NB4 (cell line): Measurements from ENCODE around the gene CCSER1.
"Not testable (repeated sequence)": the region's sequence is repeated elsewhere in the genome, so short reads cannot be mapped to it uniquely, and the experiment has no call there.

Experiments
- CTCF ChIP-seq: IDR thresholded peaks from one replicate; pipeline ENCODE4 v1.5.1; 2012; ENCODE audit warnings: low read depth, low read length
- MAX ChIP-seq: IDR thresholded peaks from 2 replicates; pipeline ENCODE4 v1.6.1; 2011; ENCODE audit warnings: low read depth, low read length
- POLR2A ChIP-seq: IDR thresholded peaks from 2 replicates; pipeline ENCODE4 v1.6.1; 2011; ENCODE audit warnings: mild to moderate bottlenecking; ENCODE audit not compliant: insufficient read length; ENCODE audit errors: extremely low read depth

GRCh38 chr4:90903413-90903812 lies 776.2 kb downstream of the CCSER1 start:
- not testable (repeated sequence) for TF ChIP-seq CTCF, POLR2A, MAX
